ENCODE measurements around the gene ABI3.

The ABI3 gene

DNA sequence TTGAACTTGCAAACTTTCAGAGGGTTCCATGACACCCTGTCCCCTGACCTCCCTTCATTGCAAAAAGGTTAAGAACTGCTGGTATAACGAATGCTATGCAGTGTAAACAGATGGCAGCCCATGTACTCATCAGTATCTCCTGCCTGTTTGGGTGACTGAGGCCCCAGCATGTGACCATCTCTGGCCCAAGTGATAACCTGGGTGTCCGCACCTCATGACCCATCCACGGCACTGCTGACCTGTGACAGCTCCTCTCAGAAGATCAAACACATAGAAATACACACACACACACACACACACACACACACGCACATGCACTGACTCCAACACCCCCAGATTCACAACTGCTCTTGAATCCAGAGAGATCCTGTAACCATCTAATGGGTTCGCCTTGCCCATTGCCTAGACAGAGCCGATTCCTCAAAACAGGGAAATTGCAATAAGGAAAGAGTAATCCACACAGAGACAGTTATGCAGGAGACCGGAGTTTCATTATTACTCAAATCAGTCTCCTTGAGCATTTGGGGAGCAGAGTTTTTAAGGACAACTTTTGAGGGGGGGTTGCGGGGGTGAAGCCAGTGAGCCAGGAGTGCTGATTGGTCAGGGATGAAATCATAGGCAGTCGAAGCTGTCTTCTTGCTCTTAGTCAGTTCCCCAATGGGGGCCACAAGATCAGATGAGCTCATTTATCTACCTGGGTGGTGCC is 31.3 kb downstream of the ABI3 start:
- Mint-ChIP-seq H3K27ac (no peak overlapping the region), H3K4me3 (no peak overlapping the region), H3K27me3 (ENCODE audit: low read depth) (peaks cover 8% of the 10 kb centered on the region), H3K9me3 (no peaks in the 10 kb centered on the region), H3K36me3 (ENCODE audit: low read depth) (no peaks in the 10 kb centered on the region), H3K4me1 (no peaks in the 10 kb centered on the region)
- TF ChIP-seq, protein P1, sequence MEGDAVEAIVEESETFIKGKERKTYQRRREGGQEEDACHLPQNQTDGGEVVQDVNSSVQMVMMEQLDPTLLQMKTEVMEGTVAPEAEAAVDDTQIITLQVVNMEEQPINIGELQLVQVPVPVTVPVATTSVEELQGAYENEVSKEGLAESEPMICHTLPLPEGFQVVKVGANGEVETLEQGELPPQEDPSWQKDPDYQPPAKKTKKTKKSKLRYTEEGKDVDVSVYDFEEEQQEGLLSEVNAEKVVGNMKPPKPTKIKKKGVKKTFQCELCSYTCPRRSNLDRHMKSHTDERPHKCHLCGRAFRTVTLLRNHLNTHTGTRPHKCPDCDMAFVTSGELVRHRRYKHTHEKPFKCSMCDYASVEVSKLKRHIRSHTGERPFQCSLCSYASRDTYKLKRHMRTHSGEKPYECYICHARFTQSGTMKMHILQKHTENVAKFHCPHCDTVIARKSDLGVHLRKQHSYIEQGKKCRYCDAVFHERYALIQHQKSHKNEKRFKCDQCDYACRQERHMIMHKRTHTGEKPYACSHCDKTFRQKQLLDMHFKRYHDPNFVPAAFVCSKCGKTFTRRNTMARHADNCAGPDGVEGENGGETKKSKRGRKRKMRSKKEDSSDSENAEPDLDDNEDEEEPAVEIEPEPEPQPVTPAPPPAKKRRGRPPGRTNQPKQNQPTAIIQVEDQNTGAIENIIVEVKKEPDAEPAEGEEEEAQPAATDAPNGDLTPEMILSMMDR (IDR thresholded peaks at IDR 0.05; ENCODE audit: unreplicated experiment in 3 of 3), result no peak

DNA sequence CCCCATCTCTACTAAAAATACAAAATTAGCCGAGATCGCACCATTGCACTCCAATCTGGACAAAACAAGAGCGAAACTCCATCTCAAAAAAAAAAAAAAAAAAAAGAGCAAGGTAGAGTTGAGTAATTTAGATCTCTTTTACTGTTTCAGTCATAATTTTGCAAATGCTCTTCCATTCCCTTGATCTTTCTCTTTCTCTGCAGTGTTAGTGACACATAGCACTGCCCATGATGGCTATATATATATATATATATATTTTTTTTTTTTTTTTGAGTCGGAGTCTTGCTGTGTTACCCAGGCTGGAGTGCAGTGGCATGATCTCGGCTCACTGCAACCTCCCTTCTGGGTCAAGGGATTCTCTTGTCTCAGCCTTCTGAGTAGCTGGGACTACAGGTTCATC is 32.3 kb downstream of the ABI3 start:
- Mint-ChIP-seq H3K36me3 (ENCODE audit: low read depth) (no peaks in the 10 kb centered on the region), H3K4me3 (no peak overlapping the region), H3K4me1 (no peaks in the 10 kb centered on the region), H3K27me3 (ENCODE audit: low read depth) (peaks cover 8% of the 10 kb centered on the region), H3K27ac (no peak overlapping the region), H3K9me3 (no peaks in the 10 kb centered on the region)
- TF ChIP-seq, protein P1 (IDR thresholded peaks at IDR 0.05; ENCODE audit: unreplicated experiment in 3 of 3), result no peak

DNA sequence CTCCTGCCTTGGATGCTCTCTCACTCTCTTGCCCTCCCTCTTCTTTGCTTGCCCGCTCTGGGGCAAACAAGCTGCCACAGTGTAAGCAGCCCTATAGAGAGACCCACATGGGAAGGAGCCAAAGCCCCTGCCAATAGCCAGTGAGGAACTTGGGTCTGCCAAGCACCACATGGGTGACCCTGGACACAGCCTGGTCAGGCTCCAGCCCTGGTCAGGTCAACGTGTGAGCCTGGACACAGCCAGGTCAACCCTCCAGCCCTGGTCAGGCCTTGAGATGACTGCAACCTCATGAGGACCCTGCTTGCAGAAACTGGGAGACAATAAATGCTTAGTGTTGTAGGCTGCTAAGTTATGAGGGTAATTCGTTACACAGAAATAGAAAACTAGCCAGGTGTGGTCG is 34.3 kb downstream of the ABI3 start:
- H3K4me1 Mint-ChIP-seq, result no peaks in the 10 kb centered on the region
- H3K9me3 Mint-ChIP-seq, result no peaks in the 10 kb centered on the region
- H3K4me3 Mint-ChIP-seq, result no peak overlapping the region
- TF ChIP-seq, protein P1 (IDR thresholded peaks at IDR 0.05; ENCODE audit: unreplicated experiment in 3 of 3), result no peak
- H3K27ac Mint-ChIP-seq, result no peak overlapping the region
- H3K27me3 Mint-ChIP-seq (ENCODE audit: low read depth), result peaks cover 9% of the 10 kb centered on the region
- H3K36me3 Mint-ChIP-seq (ENCODE audit: low read depth), result no peaks in the 10 kb centered on the region

DNA sequence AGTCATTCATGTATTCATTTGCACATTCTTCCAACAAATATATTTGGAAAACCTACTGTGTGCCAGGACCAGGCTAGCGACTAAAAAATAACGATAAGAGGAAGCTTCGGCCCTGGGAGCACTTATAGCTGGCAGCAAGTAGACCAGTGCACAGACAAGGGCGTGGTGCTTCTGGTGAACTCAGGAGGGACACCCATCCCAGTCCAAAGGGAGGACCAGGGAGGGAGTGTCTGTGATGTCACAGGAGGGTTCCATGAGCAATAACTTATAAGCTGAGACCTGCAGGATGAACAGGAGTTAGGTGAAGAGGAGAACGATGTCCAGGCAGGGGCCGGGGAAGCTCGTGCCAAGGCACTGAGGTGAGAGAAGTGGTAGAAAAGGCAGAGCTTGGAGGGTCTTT is 37.4 kb downstream of the ABI3 start:
- TF ChIP-seq, protein P1 (IDR thresholded peaks at IDR 0.05; ENCODE audit: unreplicated experiment in 3 of 3), result no peak
- Mint-ChIP-seq H3K4me3 (no peak overlapping the region), H3K36me3 (ENCODE audit: low read depth) (no peaks in the 10 kb centered on the region), H3K4me1 (no peaks in the 10 kb centered on the region), H3K27ac (no peak overlapping the region), H3K9me3 (no peaks in the 10 kb centered on the region), H3K27me3 (ENCODE audit: low read depth) (peaks cover 4% of the 10 kb centered on the region)

DNA sequence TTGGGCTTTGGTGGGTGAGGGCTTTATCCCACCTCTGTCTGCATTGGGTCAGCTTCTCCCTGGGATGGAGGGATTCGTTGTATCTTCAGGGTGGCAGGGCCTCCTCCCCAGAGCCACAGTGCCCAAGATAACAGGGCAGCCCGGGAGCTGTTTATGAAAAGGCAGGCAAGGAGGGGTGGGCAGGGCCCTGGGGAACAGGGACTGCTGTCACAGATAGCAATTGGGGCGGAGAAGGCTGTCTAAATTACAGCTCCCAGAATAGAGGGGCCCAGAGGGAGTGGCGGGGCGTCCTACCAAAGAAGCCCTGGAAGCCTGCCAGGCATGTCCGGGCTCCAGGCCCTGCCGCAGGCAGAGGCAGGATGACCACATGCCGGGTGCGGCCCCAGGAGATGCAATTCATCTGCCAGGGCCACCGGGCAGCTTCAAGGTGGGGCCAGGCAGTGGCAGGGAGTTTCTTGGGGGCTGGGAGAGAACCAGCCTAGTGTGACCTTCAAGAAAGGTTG is 38.8 kb downstream of the ABI3 start:
- TF ChIP-seq, protein P1 (IDR thresholded peaks at IDR 0.05; ENCODE audit: unreplicated experiment in 3 of 3), result no peak
- Mint-ChIP-seq H3K4me3 (no peak overlapping the region), H3K36me3 (ENCODE audit: low read depth) (no peaks in the 10 kb centered on the region), H3K9me3 (no peaks in the 10 kb centered on the region), H3K4me1 (no peaks in the 10 kb centered on the region), H3K27me3 (ENCODE audit: low read depth) (peaks cover 4% of the 10 kb centered on the region), H3K27ac (no peak overlapping the region)
